HUES6 (cell line): ENCODE measurements around the gene RNU1-4.
"Not testable (repeated sequence)": the region's sequence is repeated elsewhere in the genome, so short reads cannot be mapped to it uniquely, and the experiment has no call there.

Experiments used
- H3K27ac ChIP-seq: 2 replicates; pipeline ENCODE4 v1.7.0; 2013; ENCODE audit warnings: low read depth, mild to moderate bottlenecking, low read length, inconsistent platforms
- H3K27me3 ChIP-seq: 2 replicates; pipeline ENCODE4 v1.6.1; 2013; ENCODE audit warnings: low read length; ENCODE audit not compliant: control insufficient read depth, insufficient read depth
- H3K36me3 ChIP-seq: 2 replicates; pipeline ENCODE4 v1.6.1; 2013; ENCODE audit warnings: low read length; ENCODE audit not compliant: control insufficient read depth, insufficient read depth
- H3K4me1 ChIP-seq: 2 replicates; pipeline ENCODE4 v1.6.1; 2013; ENCODE audit warnings: low read length; ENCODE audit not compliant: control insufficient read depth, insufficient read depth
- H3K4me3 ChIP-seq: 2 replicates; pipeline ENCODE4 v1.5.1; 2013; ENCODE audit warnings: low read depth, low read length
- H3K9ac ChIP-seq: one replicate; pipeline ENCODE4 v1.6.1; 2013; ENCODE audit warnings: mild to moderate bottlenecking, low read length
- H3K9me3 ChIP-seq: 2 replicates; pipeline ENCODE4 v1.6.1; 2013; ENCODE audit warnings: low read depth, low read length; ENCODE audit not compliant: control insufficient read depth, insufficient read depth

Gene RNU1-4

DNA sequence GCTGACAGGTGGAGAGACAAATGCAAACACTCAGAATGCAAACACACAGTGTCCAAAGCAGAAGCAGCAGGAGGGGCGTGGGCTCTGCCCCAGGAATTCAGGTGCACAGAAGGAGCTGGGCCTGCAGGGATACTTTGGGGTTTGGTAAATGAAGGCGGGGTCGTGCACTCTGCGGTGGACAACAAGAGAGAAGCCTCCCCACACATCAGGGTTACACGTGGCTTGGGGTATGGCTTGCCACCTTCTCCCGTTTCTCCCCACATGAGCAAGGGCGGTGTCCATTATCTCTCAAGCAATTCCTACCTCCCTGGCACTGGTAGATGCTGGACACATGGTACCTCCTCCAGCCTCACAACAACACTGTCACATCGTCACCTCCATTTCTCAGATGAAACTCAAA is 35.0 kb downstream of the RNU1-4 start:
- peaks cover 12% of the 10 kb centered on the region for H3K27me3 ChIP-seq
- not testable (repeated sequence) for H3K36me3 ChIP-seq, H3K4me1 ChIP-seq, H3K27ac ChIP-seq, H3K9me3 ChIP-seq, H3K9ac ChIP-seq, H3K4me3 ChIP-seq

DNA sequence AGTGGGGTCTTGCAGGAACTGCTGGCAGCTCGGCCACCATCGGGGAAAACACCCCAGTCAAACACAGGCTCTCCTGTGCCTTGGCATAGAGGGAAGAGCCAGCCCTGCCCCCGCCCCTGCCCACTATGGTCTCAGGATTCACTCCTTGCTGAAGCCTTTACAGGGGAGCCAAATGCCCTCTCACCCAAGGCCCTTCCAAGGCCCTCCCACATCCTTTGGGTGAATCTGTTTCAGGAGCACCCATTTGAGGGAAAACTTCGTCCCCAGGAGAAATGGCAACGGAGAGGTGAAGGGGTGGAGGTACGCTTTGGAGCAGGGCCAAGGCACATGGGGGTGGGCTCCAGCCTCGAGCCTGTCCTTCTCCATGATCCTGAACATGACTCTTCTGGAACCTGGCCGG is 35.9 kb downstream of the RNU1-4 start:
- H3K9me3 ChIP-seq, H3K36me3 ChIP-seq, H3K9ac ChIP-seq, H3K27ac ChIP-seq, H3K4me1 ChIP-seq, H3K4me3 ChIP-seq: not testable (repeated sequence)
- peaks cover 13% of the 10 kb centered on the region for H3K27me3 ChIP-seq

DNA sequence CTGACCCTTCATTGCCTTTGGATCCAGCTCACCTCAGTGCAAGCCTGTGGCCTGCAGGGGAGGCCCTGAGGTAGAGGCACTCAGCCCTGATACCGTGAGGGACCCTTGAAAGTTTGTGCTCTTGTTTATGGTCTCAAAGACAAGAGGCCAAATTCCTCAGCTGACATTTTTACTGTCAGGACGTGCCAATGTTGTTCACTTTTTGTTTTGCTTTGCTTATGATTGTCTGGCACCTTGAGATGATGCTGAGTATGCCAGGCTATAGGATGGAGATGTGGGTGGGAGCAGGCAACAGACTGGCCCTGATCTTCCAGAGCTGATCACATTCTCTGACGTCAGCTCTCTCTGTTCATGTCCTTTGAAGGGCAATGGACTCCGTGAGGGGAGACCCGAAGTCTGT is 36.5 kb downstream of the RNU1-4 start:
- not testable (repeated sequence) for H3K36me3 ChIP-seq, H3K4me1 ChIP-seq, H3K9me3 ChIP-seq, H3K27ac ChIP-seq, H3K9ac ChIP-seq, H3K4me3 ChIP-seq
- H3K27me3 ChIP-seq = peaks cover 13% of the 10 kb centered on the region

DNA sequence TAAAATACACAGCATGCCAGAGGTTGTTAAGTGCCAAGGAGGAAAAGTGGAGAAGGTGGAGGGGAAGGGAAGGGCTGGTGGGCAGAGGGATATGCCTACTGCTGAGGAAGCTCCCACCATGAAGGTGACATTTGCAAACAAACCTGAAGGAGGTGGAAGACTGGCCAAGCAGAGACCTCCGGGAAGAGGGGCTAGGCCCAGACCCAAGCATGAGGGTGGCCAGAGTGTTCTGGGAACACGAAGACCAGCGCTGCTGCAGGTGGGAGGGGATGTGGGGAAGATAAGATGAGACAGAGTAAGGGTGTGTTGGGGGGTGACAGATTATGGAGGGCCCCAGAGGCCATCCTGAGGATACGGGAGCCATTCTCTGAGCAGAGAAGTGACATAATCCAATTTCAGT is 37.5 kb downstream of the RNU1-4 start:
- H3K27me3 ChIP-seq = peaks cover 11% of the 10 kb centered on the region
- H3K27ac ChIP-seq, H3K4me1 ChIP-seq, H3K36me3 ChIP-seq, H3K4me3 ChIP-seq, H3K9me3 ChIP-seq, H3K9ac ChIP-seq: not testable (repeated sequence)

DNA sequence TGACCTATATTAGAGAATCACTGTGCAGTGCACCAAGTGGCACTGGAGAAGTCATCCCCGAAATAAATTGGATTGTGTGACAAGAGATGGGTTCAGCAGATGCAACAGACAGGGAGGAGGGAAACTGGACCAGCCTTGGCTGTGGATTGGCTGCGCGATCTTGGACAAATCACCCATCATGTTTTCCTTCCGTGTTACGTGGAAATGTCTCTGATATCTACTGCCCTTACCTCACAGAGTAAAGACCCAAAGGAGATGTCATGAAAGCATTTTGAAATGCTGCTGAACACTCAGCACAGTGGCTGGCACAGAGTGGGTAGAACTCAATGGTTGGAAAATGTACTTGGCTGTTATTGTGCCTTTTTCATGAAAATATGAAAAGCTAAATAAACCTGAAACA is 39.2 kb downstream of the RNU1-4 start:
- not testable (repeated sequence) for H3K9ac ChIP-seq

DNA sequence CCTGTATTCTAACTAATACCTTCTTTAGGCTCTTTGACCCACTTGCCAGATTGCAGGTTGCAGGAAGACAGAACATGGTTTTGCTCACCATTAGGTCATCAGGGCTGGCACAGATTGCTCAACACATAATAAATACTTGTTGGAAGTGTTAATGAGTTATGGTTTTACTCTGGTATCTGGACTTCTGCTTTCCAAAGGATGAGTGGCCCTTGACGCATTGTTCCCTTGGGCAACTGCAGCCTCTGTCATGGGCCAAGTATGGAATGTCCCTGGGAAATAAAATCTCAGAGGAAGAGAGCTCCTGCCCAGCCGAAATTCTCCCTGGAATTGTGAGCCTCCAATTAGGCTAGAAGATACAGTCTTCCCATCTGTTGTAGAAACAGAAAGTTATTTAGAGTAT is 40.7 kb downstream of the RNU1-4 start:
- peaks cover 11% of the 10 kb centered on the region for H3K27me3 ChIP-seq
- not testable (repeated sequence) for H3K4me1 ChIP-seq, H3K9me3 ChIP-seq

More for the DNA sequence above, 39.2 kb downstream of the RNU1-4 start:
- not testable (repeated sequence) for H3K27ac ChIP-seq, H3K4me3 ChIP-seq, H3K4me1 ChIP-seq, H3K36me3 ChIP-seq, H3K9me3 ChIP-seq
- peaks cover 11% of the 10 kb centered on the region for H3K27me3 ChIP-seq

DNA sequence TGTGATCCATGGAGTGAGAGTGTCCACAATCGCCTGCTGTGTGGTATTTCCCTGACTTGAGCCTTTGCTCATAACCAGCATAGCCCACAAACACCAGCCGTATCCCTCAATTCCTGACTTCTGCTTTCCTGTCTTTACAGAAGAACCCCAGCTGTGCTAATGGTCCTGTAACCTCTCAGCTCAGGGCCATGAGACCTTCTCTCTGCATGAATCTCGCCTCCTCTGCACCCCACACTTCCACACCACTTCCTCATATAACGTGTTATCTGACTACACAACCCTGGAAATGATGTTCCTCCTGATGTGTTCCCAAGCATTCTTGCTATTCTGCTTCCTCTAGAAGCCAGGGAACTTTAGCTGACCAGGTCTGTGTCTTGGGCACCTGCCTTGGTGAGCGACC is 41.3 kb downstream of the RNU1-4 start:
- H3K36me3 ChIP-seq, H3K27ac ChIP-seq, H3K4me1 ChIP-seq, H3K9me3 ChIP-seq, H3K9ac ChIP-seq, H3K4me3 ChIP-seq: not testable (repeated sequence)
- H3K27me3 ChIP-seq = peaks cover 11% of the 10 kb centered on the region

More for the DNA sequence above, 40.7 kb downstream of the RNU1-4 start:
- H3K9ac ChIP-seq, H3K36me3 ChIP-seq, H3K27ac ChIP-seq, H3K4me3 ChIP-seq: not testable (repeated sequence)

DNA sequence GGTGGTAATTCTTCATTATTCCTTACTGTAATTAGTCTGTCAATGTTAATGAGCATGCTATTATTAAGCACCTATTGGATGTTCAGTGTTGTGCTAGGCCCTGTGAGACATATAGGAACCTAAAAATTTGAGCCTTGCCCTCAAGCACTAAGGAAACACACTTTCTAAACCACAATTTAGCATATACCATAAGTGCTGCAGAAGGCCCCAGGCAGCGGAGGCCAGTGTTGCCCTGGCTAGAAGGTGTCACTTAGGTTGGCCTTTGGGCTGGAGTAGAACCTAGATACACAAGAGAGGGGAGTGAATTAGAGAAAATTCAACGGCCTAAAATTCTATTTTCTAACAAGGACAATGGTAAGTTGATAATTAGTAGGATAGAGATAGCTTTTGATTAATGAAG is 44.6 kb downstream of the RNU1-4 start:
- not testable (repeated sequence) for H3K27ac ChIP-seq, H3K36me3 ChIP-seq, H3K4me1 ChIP-seq, H3K4me3 ChIP-seq, H3K9ac ChIP-seq, H3K27me3 ChIP-seq, H3K9me3 ChIP-seq

DNA sequence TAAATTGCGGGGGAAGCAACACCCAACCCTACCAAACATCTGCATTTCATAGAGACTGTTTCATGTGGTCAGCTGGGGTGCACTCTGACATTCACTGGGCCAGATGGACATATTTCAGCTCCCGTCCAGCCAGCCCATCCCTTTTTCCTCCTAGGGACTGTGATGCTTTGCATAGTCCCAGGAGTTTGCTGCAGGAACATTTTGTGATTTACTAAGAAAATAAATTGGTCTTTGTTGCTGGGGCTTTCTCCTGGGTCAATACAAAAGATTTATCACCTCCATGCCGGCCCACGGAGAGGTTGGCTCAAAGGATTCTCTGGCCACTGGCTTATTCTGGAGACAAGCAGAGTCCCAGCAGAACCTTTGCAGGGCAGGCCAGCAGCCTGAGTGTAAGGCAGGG is 46.0 kb downstream of the RNU1-4 start:
- H3K4me3 ChIP-seq, H3K27me3 ChIP-seq, H3K36me3 ChIP-seq, H3K9ac ChIP-seq, H3K27ac ChIP-seq, H3K4me1 ChIP-seq, H3K9me3 ChIP-seq: not testable (repeated sequence)

DNA sequence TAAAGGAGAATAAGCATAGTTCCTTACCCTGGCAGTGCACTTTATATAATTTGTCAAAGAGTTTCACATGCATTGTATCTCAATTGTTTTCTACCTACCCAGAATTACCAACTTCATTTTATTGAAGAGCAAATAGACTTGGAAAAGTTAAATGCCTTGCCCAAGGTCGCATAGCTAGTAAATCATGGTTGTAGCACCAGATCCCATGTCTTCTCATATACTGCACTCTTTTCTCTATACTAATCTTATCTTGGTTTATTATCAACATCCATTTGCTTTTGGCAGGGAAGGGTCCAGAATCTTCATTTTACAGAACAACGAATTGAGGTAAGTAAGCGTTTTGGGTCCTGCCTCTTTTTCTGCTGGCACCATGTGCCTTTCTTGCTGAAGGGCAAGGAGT is 46.9 kb downstream of the RNU1-4 start:
- H3K4me1 ChIP-seq, H3K36me3 ChIP-seq, H3K4me3 ChIP-seq, H3K27me3 ChIP-seq, H3K9ac ChIP-seq, H3K27ac ChIP-seq, H3K9me3 ChIP-seq: not testable (repeated sequence)

DNA sequence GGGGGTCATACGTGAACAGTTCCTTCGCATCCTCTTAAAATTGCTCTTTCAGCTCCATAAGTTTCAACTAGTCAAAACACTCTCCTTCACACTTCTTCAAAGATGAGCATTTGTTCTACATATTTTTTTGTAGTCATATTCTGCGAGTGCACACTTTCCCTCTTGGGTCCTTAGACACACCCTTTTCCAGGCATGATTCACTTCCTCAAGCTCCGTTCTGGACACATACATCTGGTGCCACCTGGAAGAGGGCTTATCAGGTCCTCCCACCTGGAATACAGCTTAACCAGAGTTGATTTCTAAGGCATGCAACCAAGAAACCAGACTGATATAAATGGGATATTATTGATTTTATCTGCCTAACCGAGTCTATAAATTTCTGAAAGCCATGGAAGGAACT is 47.4 kb downstream of the RNU1-4 start:
- H3K9ac ChIP-seq, H3K36me3 ChIP-seq, H3K27ac ChIP-seq, H3K27me3 ChIP-seq, H3K4me1 ChIP-seq, H3K9me3 ChIP-seq, H3K4me3 ChIP-seq: not testable (repeated sequence)
